Left renal cortex interstitium (tissue), 4 donors: ENCODE measurements around the gene WDR72. TPM values are rescaled to one million over a fixed set of nuclear protein-coding genes. Genes with fewer than 3 reads are reported as not detected.
A peak's percentile ranks its signal among the peaks of the same experiment; 100 is the strongest.
"Not testable (repeated sequence)": the region's sequence is repeated elsewhere in the genome, so short reads cannot be mapped to it uniquely, and the experiment has no call there.

Experiments used
- DNase-seq, 4 donors: peaks; one replicate each; pipeline ENCODE4 v3.0.0-alpha.2; 2013; ENCODE audit warnings: low read depth in 4 of 4, low spot score in 2 of 4, missing footprints in 1 of 4
- polyA plus RNA-seq, 4 donors: library from polyadenylated mRNA; unstranded; fragments of 120-200 nt; gene quantifications; one replicate each; pipeline ENCODE4 v1.2.1, GENCODE V29; 2013; ENCODE audit not compliant: insufficient read length in 4 of 4

The WDR72 gene
- polyA plus RNA-seq, 4 donors = 55.0 to 94.0 (median 60.2) TPM

GRCh38 chr15:53710906-53711305 lies 48.6 kb downstream of the WDR72 start:
- peak in 2 of 4 donors; percentile 32 to 44 for DNase-seq

DNA sequence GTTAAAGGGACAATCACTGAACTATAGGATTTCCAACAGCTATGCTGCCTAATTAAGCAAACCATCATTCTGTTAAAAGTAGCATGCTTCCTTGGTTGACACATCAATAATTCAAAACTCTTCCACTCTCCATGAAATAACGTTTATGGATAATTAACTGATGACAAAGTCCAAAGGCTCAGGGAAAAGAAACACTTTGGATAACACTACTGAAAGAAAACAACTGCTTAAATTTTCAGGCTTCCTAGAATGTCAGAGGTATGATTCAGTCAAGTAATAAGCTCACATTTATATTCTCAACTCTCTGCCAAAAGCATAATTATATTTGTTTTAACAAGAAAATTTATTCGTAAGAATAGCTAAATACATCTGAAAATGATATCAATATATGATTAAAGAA lies 49.6 kb downstream of the WDR72 start:
- DNase-seq = no peak

GRCh38 chr15:53695365-53695764 lies 64.1 kb downstream of the WDR72 start:
- no peak for DNase-seq

GRCh38 chr15:53694476-53694874 lies 65.0 kb downstream of the WDR72 start:
- DNase-seq = no peak

GRCh38 chr15:53693729-53694475 lies 65.6 kb downstream of the WDR72 start:
- DNase-seq = no peak

GRCh38 chr15:53684162-53684561 lies 75.3 kb downstream of the WDR72 start:
- DNase-seq = not testable (repeated sequence)

GRCh38 chr15:53681056-53681455 lies 78.4 kb downstream of the WDR72 start:
- DNase-seq = no peak

- DNase-seq = no peak
Measured at GRCh38 chr15:53675832-53676231, 83.6 kb downstream of the WDR72 start.

GRCh38 chr15:53671545-53671944 lies 87.9 kb downstream of the WDR72 start:
- DNase-seq = no peak

- DNase-seq = no peak
Measured at GRCh38 chr15:53670701-53671100, 88.8 kb downstream of the WDR72 start.

- DNase-seq = no peak
Measured at GRCh38 chr15:53665930-53666329, 93.5 kb downstream of the WDR72 start.

DNA sequence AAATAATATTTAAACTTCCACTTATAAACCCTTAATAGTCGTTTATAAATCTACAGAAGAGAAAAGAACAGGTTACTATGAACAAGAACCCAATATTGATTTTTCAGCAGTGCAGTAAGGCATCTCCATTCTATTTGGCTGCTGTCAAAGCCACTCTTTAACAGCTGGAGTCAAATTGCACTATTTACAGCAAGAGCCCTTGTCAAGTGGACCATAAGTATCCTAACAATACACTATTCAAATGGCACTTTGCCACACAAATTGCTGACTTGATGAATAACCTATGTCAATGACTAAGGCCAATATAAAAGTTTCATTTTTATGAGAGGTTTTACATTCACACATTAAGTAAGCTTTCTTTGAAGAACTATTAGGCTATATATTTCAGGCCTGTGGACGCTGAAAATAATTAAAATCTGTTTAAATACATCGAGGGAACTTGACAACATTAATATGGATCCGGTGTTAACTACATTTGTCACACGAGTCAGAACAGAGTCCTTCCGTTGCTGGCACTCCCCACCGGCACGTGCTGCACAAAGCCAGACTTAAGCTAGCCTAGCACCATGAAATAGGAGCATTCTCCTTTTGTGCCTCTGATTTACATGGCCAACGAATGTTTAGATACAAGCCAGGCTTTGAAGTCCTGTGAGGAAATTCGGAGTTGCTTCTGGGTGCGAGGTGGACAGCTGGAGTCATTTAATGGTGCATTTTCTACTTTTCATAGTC lies 100.5 kb downstream of the WDR72 start:
- no peak for DNase-seq

DNA sequence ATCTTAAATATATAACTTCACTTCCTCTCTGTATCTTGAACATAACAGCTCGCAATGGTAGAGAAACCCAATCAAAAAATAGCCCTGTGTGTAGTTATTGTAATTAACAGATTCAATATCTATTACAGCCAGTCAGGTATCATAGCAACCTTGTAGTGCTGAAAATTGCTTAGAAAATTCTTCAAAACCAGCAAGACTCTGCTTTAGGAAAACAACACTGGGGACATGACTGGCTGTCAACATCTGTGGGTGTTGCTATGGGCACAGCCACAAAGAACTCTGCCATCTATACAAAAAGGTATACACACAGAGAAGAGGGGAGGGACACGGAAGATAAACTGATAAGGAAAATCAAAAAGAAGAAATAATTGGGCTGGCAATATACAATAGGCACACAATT lies 101.2 kb downstream of the WDR72 start:
- no peak for DNase-seq

DNA sequence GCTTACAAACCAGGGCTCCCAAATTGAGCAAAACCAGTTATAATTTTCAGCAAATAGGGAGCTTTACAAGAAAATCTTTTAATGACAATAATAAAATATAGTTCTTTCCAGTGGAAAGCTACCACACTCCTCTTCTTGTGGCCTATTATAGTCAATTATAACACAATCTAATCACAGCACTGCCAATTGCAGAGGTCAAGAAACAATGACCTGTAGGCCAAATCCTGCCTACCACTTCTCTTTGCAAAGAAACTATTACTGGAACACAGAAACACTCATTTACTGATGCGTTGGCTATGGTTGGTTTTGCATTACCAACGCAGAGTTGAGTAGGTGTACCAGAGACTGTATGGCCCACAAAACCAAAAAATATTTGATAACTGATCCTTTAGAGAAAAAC lies 110.5 kb downstream of the WDR72 start:
- DNase-seq = no peak

GRCh38 chr15:53644660-53645059 lies 114.8 kb downstream of the WDR72 start:
- no peak for DNase-seq

DNA sequence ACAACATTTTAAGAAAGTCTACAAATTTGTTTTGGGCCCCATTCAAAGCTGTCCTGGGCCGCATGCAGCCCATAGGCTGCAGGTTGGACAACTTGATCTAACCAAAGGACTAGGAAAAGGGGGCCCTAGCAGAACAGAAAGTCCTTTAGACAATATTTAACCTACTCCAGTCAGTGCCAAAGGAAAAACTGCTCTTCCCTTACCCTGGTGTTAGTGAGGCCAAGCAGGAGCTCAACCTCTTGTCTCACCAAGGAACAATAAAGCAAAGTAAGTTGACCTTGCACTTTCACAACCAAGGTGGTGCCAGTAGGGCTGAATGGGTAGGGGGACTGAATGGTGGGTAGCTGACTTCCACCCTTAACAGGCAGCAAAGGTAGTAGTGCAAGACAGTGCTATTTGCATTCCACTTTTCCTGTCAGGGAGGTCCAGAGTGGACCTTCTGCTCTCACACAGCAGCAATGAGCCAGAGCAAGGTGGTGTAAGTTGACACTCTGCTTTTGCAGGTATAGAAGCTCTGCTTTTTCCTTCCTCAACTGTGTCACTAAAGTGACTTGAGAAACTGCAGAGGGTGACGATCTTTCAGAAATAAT lies 124.9 kb downstream of the WDR72 start:
- DNase-seq = no peak

DNA sequence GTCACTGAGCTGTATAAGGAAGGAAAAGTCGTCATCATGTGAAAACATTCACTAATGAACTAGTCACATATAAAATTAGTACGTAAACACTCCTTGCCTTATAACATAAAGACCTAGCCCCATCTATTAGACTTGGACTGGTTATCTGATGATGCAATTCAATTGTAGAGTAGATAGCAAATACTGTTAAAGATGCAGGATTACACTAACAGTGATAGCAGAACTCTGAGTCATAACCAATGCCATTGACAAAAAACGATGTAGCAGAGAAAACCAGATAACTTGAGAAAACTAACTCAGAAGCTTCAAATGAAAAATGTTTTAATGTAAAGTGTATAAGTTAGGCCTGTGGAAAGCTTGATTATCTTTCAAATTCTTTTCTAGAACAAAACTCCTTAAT lies 132.2 kb downstream of the WDR72 start:
- DNase-seq = no peak

DNA sequence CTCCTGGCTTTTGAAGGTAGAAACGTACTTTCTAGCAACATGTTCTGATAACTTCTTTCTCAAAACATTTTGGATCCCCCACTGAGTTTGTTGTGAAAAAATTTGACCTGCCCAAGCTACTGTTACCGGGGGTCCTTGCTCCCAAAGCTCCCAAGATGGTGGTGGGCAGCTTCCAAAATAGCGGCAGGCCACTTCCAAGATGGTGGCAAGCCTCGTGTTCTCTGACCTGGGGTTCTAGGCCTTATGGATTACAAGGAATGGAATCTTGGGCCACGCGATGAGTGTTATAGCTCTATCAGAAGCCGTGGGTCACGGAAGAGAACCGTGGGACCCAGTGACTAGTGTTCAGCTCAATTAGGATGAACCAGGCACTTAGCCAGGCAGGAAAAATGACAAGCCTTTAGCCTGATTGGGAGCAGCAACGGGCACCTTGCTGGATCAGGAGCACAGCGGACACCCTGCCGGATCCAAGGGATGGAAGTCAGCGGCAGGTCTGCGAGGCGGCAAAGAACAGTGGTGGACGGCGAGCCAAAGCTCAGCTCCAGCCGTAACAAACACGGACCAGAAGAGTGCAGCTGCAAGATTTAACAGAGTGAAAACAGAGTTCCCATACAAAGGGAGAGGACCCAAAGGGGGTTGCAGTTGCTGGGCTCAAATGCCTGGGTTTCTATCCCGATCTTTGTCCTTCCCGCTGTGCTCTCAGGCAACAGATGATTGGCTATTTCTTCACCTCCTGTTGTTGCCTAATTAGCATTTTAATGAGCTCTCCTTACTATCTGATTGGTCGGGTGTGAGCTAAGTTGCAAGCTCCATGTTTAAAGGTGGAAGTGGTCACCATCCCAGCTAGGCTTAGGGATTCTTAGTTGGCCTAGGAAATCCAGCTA lies 133.3 kb downstream of the WDR72 start:
- DNase-seq = no peak

- no peak for DNase-seq
Measured at GRCh38 chr15:53625260-53625659, 134.2 kb downstream of the WDR72 start.

GRCh38 chr15:53618461-53618860 lies 141.0 kb downstream of the WDR72 start:
- DNase-seq = no peak
